ENCODE data around the gene CNTN1. TPM values are rescaled to one million over a fixed set of nuclear protein-coding genes. Genes with fewer than 3 reads are reported as not detected.

CNTN1 gene
- 3.0 and 6.7 TPM in 2 replicates for total RNA-seq

GRCh38 chr12:40691913-40692764, at the start of gene CNTN1:
Gene CNTN1 (plus strand): TSS chr12:40692439.

Data from hair follicle dermal papilla cell (primary cell).